ENCODE data around the gene DNAH14. TPM values are rescaled to one million over a fixed set of nuclear protein-coding genes. Genes with fewer than 3 reads are reported as not detected.
A peak's percentile ranks its signal among the peaks of the same experiment; 100 is the strongest.

Gene DNAH14
- total and polyA plus RNA-seq, 7 donors, result 0.07 to 1.8 (median 0.82) TPM; not detected in 2

GRCh38 chr1:225437710-225438437 lies 508.4 kb downstream of the DNAH14 start:
- ATAC-seq (no peak), DNase-seq (no peak)
- no peaks in the 10 kb centered on the region for H3K9me3 ChIP-seq
- intact Hi-C loops (cut with DNase I), result no loop called here
- WGBS, 3 donors, result 85 to 86% (median 86%) methylated on average over 5 of the region's 5 CpGs
- H3K4me1 ChIP-seq, result no peaks in the 10 kb centered on the region
- no peaks in the 10 kb centered on the region for H3K27me3 ChIP-seq (ENCODE audit: insufficient read depth in 3 of 3, low read length in 2 of 3)
- H3K4me3 ChIP-seq, result no peak overlapping the region
- no peak overlapping the region for H3K27ac ChIP-seq
- H3K36me3 ChIP-seq (ENCODE audit: insufficient read depth in 1 of 2, low read depth in 1 of 2), result no peaks in the 10 kb centered on the region
- peak; percentile 20 for TF ChIP-seq CTCF (IDR thresholded peaks at IDR 0.05)

- Histone ChIP-seq H3K9me3 (no peaks in the 10 kb centered on the region), H3K4me1 (peaks cover 3% of the 10 kb centered on the region), H3K27me3 (ENCODE audit: insufficient read depth in 3 of 3, low read length in 2 of 3) (no peaks in the 10 kb centered on the region), H3K4me3 (no peak overlapping the region), H3K36me3 (ENCODE audit: insufficient read depth in 1 of 2, low read depth in 1 of 2) (no peaks in the 10 kb centered on the region), H3K27ac (no peak overlapping the region)
- DNase-seq (no peak), ATAC-seq (no peak)
- intact Hi-C loops (cut with DNase I), result no loop called here
- TF ChIP-seq CTCF (IDR thresholded peaks at IDR 0.05), result no peak
- 75 to 86% (median 75%) methylated on average over 4 of the region's 4 CpGs for WGBS, 3 donors
These were observed 511.1 kb downstream of the DNAH14 start for GRCh38 chr1:225440380-225441221.

DNA sequence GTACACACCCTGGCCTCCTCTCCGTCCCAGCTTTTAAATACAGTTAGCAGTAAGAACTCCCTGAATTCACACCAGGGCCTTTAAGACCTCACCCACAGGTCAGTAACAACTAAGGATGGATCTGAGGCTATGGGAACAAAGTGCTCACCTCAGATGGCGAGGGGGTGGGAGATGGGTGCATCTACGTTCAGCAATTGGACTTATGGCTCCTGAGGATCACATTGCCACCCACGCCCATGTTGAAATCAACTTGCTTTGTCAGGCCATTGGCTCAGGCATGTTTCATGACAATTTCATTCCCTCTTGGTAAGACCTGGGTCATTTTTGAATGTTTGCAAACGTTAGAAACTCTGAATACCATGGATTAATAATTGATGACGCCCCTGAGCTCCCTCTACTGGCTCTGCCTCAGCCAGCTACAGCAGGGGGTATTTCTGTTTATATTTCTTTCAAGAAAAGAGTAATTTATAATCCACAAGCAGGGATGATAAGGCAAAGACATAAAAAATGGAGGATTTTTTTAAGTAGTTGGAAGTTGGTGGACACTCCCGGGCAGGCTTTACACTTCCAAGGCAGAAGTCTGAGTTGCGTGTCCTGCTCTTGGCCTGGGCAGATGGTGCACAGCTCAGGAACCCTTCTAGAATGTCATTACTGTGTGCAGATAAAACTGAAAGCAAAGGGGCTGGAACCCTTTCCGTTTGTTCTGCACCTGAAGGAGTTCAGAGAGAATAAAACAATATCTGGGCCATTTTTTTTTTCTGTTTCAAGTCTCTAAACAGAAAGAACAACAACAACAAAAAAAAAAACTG lies 512.0 kb downstream of the DNAH14 start:
- Histone ChIP-seq H3K4me3 (no peak overlapping the region), H3K9me3 (no peaks in the 10 kb centered on the region), H3K27ac (peak overlapping the region; percentile 1), H3K4me1 (peaks cover 8% of the 10 kb centered on the region), H3K36me3 (ENCODE audit: insufficient read depth in 1 of 2, low read depth in 1 of 2) (no peaks in the 10 kb centered on the region), H3K27me3 (ENCODE audit: insufficient read depth in 3 of 3, low read length in 2 of 3) (no peaks in the 10 kb centered on the region)
- intact Hi-C loops (cut with DNase I), result no loop called here
- no peak for ATAC-seq
- 65 to 79% (median 68%) methylated on average over 9 of the region's 9 CpGs for WGBS, 3 donors
- no peak for DNase-seq
- no peak for TF ChIP-seq CTCF (IDR thresholded peaks at IDR 0.05)

DNA sequence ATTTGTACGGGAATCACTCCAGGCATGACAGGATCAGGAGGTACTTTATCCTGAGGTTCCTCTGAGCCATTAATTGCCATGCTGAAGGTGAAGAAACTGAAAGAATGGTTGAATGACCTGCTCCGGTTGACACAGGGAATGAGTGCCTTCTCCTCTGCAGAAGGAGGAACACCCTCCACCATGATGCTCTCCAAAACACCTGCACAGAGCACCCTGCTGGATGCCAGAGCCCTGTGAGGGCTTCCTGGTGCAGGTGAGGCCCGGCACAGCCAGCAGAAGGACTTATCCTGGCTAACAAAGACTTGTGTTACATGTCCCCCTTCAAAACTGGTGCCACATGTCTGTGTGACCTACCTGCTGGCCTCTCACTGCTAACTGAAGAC lies 512.6 kb downstream of the DNAH14 start:
- H3K4me1 ChIP-seq, result peaks cover 8% of the 10 kb centered on the region
- H3K36me3 ChIP-seq (ENCODE audit: insufficient read depth in 1 of 2, low read depth in 1 of 2), result no peaks in the 10 kb centered on the region
- peak overlapping the region; percentile 1 for H3K27ac ChIP-seq
- H3K9me3 ChIP-seq, result no peaks in the 10 kb centered on the region
- no peak for DNase-seq
- no peak for TF ChIP-seq CTCF (IDR thresholded peaks at IDR 0.05)
- H3K4me3 ChIP-seq, result no peak overlapping the region
- WGBS, 3 donors, result 69 to 74% (median 72%) methylated on average over 3 of the region's 3 CpGs
- H3K27me3 ChIP-seq (ENCODE audit: insufficient read depth in 3 of 3, low read length in 2 of 3), result no peaks in the 10 kb centered on the region
- ATAC-seq, result no peak
- intact Hi-C loops (cut with DNase I), result no loop called here

Data from psoas muscle (tissue), 8 donors.